SK-N-SH (cell line): Measurements from ENCODE around the gene NPHP1. TPM values are rescaled to one million over a fixed set of nuclear protein-coding genes. Genes with fewer than 3 reads are reported as not detected.

Experiments used
- CTCF ChIA-PET: fragments of 300-600, 350-600 bp; formaldehyde crosslinking; extraction: SDS; loops from one replicate; lab custom pipeline; 2021; lab: Yijun Ruan, JAX
- POLR2A ChIA-PET: fragments of 350-600 bp; sonication (Branson Sonifier 250); formaldehyde crosslinking; extraction: SDS; loops from one replicate; lab custom pipeline; 2020; ENCODE audit warnings: antibody characterized with exemption, inconsistent platforms; lab: Yijun Ruan, JAX
- DNase-seq: peaks from one replicate; pipeline ENCODE4 v3.0.0; 2012
- H2AFZ ChIP-seq: fragments of 200-600 bp; sonication (generic); 2 replicates; pipeline ENCODE4 v1.8.1; 2016; ENCODE audit warnings: antibody characterized with exemption, mild to moderate bottlenecking, low read depth
- H3F3A ChIP-seq: fragments of 200-600 bp; sonication (generic); replicated peaks from 2 replicates; pipeline ENCODE3; 2016; ENCODE audit warnings: antibody characterized with exemption, mild to moderate bottlenecking; ENCODE audit not compliant: insufficient read depth
- H3K27ac ChIP-seq, 2 experiments: fragments of 200-500 bp in 1 of 2; fragments of 200-600 bp in 1 of 2; sonication (Bioruptor generic) in 1 of 2; sonication (generic), shearing (Covaris generic) in 1 of 2; 2 replicates each; pipeline versions ENCODE4 v1.5.1 to v1.6.1; 2014 to 2016; ENCODE audit warnings: low read depth in 2 of 2, inconsistent platforms in 1 of 2, low read length in 1 of 2, mild to moderate bottlenecking in 1 of 2, mixed read lengths in 1 of 2
- H3K27me3 ChIP-seq: fragments of 200-600 bp; sonication (generic), shearing (Covaris generic); 2 replicates; pipeline ENCODE4 v1.6.1; 2016; ENCODE audit warnings: mixed run types; ENCODE audit not compliant: insufficient read depth
- H3K36me3 ChIP-seq, 2 experiments: fragments of 200-500 bp in 1 of 2; fragments of 200-600 bp in 1 of 2; sonication (Bioruptor generic) in 1 of 2; sonication (generic) in 1 of 2; replicated peaks in 1 of 2; 2 replicates each; pipeline versions ENCODE3 to v1.5.1; 2014 to 2016; ENCODE audit warnings: low read length in 1 of 2, mild to moderate bottlenecking in 1 of 2; ENCODE audit not compliant: insufficient read depth in 2 of 2, control insufficient read depth in 1 of 2
- H3K4me1 ChIP-seq, 2 experiments: fragments of 200-500 bp in 1 of 2; fragments of 200-600 bp in 1 of 2; sonication (Bioruptor generic) in 1 of 2; sonication (generic), shearing (Covaris generic) in 1 of 2; 2 replicates each; pipeline versions ENCODE4 v1.5.1 to v1.6.1; 2014 to 2016; ENCODE audit warnings: low read depth in 1 of 2, low read length in 1 of 2, mixed run types in 1 of 2; ENCODE audit not compliant: insufficient read depth in 2 of 2, control insufficient read depth in 1 of 2
- H3K4me2 ChIP-seq: fragments of 200-600 bp; sonication (generic), shearing (Covaris generic); 2 replicates; pipeline ENCODE4 v1.6.1; 2017; ENCODE audit warnings: mixed run types
- H3K4me3 ChIP-seq, 2 experiments: fragments of 200-500 bp in 1 of 2; fragments of 200-600 bp in 1 of 2; sonication (Bioruptor generic) in 1 of 2; sonication (generic), shearing (Covaris generic) in 1 of 2; 2 replicates each; pipeline versions ENCODE4 v1.5.1 to v1.8.1; 2014 to 2016; ENCODE audit warnings: low read depth in 2 of 2, inconsistent platforms in 1 of 2, low read length in 1 of 2, mild to moderate bottlenecking in 1 of 2, mixed read lengths in 1 of 2, moderate library complexity in 1 of 2
- H3K79me2 ChIP-seq: fragments of 200-600 bp; sonication (generic); 2 replicates; pipeline ENCODE4 v1.8.1; 2017; ENCODE audit warnings: mild to moderate bottlenecking; ENCODE audit not compliant: insufficient read depth
- H3K9ac ChIP-seq: fragments of 200-600 bp; sonication (generic); 2 replicates; pipeline ENCODE4 v1.6.1; 2017; ENCODE audit warnings: mixed run types
- H3K9me2 ChIP-seq: fragments of 200-600 bp; sonication (generic); 2 replicates; pipeline ENCODE4 v1.6.1; 2017; ENCODE audit warnings: mixed run types
- H3K9me3 ChIP-seq: fragments of 200-600 bp; sonication (generic); 2 replicates; pipeline ENCODE4 v1.6.1; 2017; ENCODE audit warnings: mixed run types, mild to moderate bottlenecking, moderate library complexity
- H4K20me1 ChIP-seq: fragments of 200-600 bp; sonication (generic); 2 replicates; pipeline ENCODE4 v1.6.1; 2017; ENCODE audit warnings: mild to moderate bottlenecking, mixed run types; ENCODE audit not compliant: insufficient read depth
- ELF1 ChIP-seq: IDR thresholded peaks from 2 replicates; pipeline ENCODE4 v1.4.0; 2012
- EP300 ChIP-seq, 2 experiments: IDR thresholded peaks; 2 replicates each; pipeline versions ENCODE4 v1.4.0 to v1.6.1; 2012; ENCODE audit warnings: borderline replicate concordance in 1 of 2, low read depth in 1 of 2, low read length in 1 of 2
- FOSL2 ChIP-seq: IDR thresholded peaks from 2 replicates; pipeline ENCODE4 v1.4.0; 2012; ENCODE audit warnings: low read depth, mild to moderate bottlenecking, moderate library complexity, borderline replicate concordance
- FOXJ3 ChIP-seq: sonication (generic); formaldehyde crosslinking; IDR thresholded peaks from 2 replicates; pipeline ENCODE4 v1.5.1; 2020; ENCODE audit warnings: mild to moderate bottlenecking, missing genetic modification reagents
- GABPA ChIP-seq: IDR thresholded peaks from 2 replicates; pipeline ENCODE4 v1.4.0; 2012; ENCODE audit warnings: low read depth, mild to moderate bottlenecking
- GATA2 ChIP-seq: sonication (generic); formaldehyde crosslinking; IDR thresholded peaks from 2 replicates; pipeline ENCODE4 v1.5.0; 2020; ENCODE audit warnings: mild to moderate bottlenecking, missing genetic modification reagents
- IRF3 ChIP-seq: fragments of 150-350 bp; IDR thresholded peaks from 2 replicates; pipeline ENCODE4 v1.6.1; 2016; ENCODE audit warnings: mild to moderate bottlenecking, low read depth, low read length
- MAX ChIP-seq: IDR thresholded peaks from 2 replicates; pipeline ENCODE4 v1.4.0; 2012; ENCODE audit warnings: low read depth
- NFIC ChIP-seq: IDR thresholded peaks from 2 replicates; pipeline ENCODE4 v1.4.0; 2012; ENCODE audit warnings: borderline replicate concordance
- POLR2AphosphoS5 ChIP-seq: IDR thresholded peaks from 2 replicates; pipeline ENCODE4 v1.6.1; 2012; ENCODE audit warnings: low read depth, low read length
- REST ChIP-seq: IDR thresholded peaks from 2 replicates; pipeline ENCODE4 v1.6.1; 2012; ENCODE audit warnings: mild to moderate bottlenecking, low read depth, low read length, moderate library complexity
- RFX5 ChIP-seq: IDR thresholded peaks from 2 replicates; pipeline ENCODE4 v1.6.1; 2012; ENCODE audit warnings: mild to moderate bottlenecking, improper control_type of control experiment, low read length
- RXRA ChIP-seq: IDR thresholded peaks from 2 replicates; pipeline ENCODE4 v1.4.0; 2012; ENCODE audit warnings: low read depth, mild to moderate bottlenecking, borderline replicate concordance
- SIN3A ChIP-seq: IDR thresholded peaks from 2 replicates; pipeline ENCODE4 v1.6.1; 2012; ENCODE audit warnings: low read depth, mild to moderate bottlenecking, low read length, moderate library complexity, borderline replicate concordance
- TAF1 ChIP-seq: IDR thresholded peaks from 2 replicates; pipeline ENCODE4 v1.6.1; 2012; ENCODE audit warnings: low read depth, mild to moderate bottlenecking, low read length, moderate library complexity, borderline replicate concordance
- TCF12 ChIP-seq: IDR thresholded peaks from 2 replicates; pipeline ENCODE4 v1.4.0; 2012
- USF1 ChIP-seq: IDR thresholded peaks from 2 replicates; pipeline ENCODE4 v1.4.0; 2012; ENCODE audit warnings: low read depth, borderline replicate concordance
- USF2 ChIP-seq: fragments of 150-350 bp; IDR thresholded peaks from 2 replicates; pipeline ENCODE4 v1.6.1; 2017; ENCODE audit warnings: antibody characterized with exemption, low read length, low read depth, borderline replicate concordance
- YY1 ChIP-seq: IDR thresholded peaks from 2 replicates; pipeline ENCODE4 v1.4.0; 2012; ENCODE audit warnings: low read depth, mild to moderate bottlenecking
- WGBS: methylation state at CpG from one replicate; pipeline ENCODE4 v1.1.6; 2017; ENCODE audit warnings: low lambda C conversion rate; 5-methylcytosine and 5-hydroxymethylcytosine counted together
- polyA plus RNA-seq, 3 experiments: library from polyadenylated mRNA; depleted of rRNA; stranded (reverse); fragments of >200 nt; gene quantifications; 2 replicates each; pipeline ENCODE4 v1.2.3, GENCODE V29; 2012

NPHP1 gene
- polyA plus RNA-seq, 1 of the 3 experiments (the other 2 are of a cell fraction), result 5.0 TPM

- Histone ChIP-seq H3K27me3 (no peaks in the 10 kb centered on the region), H3K9ac (no peak overlapping the region), H3F3A (peaks cover 31% of the 10 kb centered on the region), H3K4me2 (no peak overlapping the region), H3K27ac (no peak overlapping the region), H2AFZ (no peak overlapping the region), H3K4me3 (no peak overlapping the region), H3K9me2 (no peaks in the 10 kb centered on the region), H3K9me3 (no peaks in the 10 kb centered on the region), H3K36me3 (peaks cover 0 to 10% of the 10 kb centered on the region in 2 experiments), H3K79me2 (no peaks in the 10 kb centered on the region), H3K4me1 (peaks cover 0 to 8% of the 10 kb centered on the region in 2 experiments; a peak in 2 of 4 replicates), H4K20me1 (no peaks in the 10 kb centered on the region)
- no peak for TF ChIP-seq GATA2 (CRISPR knock-in tag)
- TF ChIP-seq EP300 (IDR thresholded peaks at IDR 0.05; ENCODE audit: borderline replicate concordance in 1 of 2, low read depth in 1 of 2, low read length in 1 of 2), result no peak
- TF ChIP-seq YY1, result no peak
- TF ChIP-seq SIN3A, result no peak
- TF ChIP-seq FOSL2, result no peak
- no peak for TF ChIP-seq USF1
- no peak for TF ChIP-seq RFX5
- TF ChIP-seq POLR2AphosphoS5, result no peak
- no peak for TF ChIP-seq TCF12
- TF ChIP-seq REST, result no peak
- no peak for TF ChIP-seq TAF1
- no peak for DNase-seq
- ChIA-PET POLR2A (no interaction called here), CTCF (interaction anchor here (0.7 to 1.0 kb wide), 2 partner anchors 10 to 1511 kb away, joined by 3 to 4 read pairs; no protein-coding TSS in a partner anchor)
- WGBS, result 97% methylated on average over 2 of the region's 2 CpGs
Observed at GRCh38 chr2:110146945-110147332, 57.9 kb downstream of the NPHP1 start.

GRCh38 chr2:110146183-110146944 is 58.4 kb downstream of the NPHP1 start:
- TF ChIP-seq RXRA (no peak), FOXJ3 (CRISPR knock-in tag) (no peak), NFIC (no peak), USF2 (no peak), ELF1 (no peak), GABPA (no peak), MAX (no peak), IRF3 (no peak)
- H3F3A ChIP-seq, result peaks cover 26% of the 10 kb centered on the region

More at GRCh38 chr2:110146183-110146944, 58.4 kb downstream of the NPHP1 start:
- Histone ChIP-seq H3K4me2 (no peak overlapping the region), H3K9ac (no peak overlapping the region), H3K9me3 (no peaks in the 10 kb centered on the region), H2AFZ (no peak overlapping the region), H3K27me3 (no peaks in the 10 kb centered on the region), H3K79me2 (no peaks in the 10 kb centered on the region), H3K9me2 (no peaks in the 10 kb centered on the region), H4K20me1 (no peaks in the 10 kb centered on the region), H3K4me3 (no peak overlapping the region), H3K36me3 (peaks cover 0 to 10% of the 10 kb centered on the region in 2 experiments), H3K4me1 (peaks cover 0 to 8% of the 10 kb centered on the region in 2 experiments; a peak in 2 of 4 replicates), H3K27ac (no peak overlapping the region)
- ChIA-PET CTCF (interaction anchor here (0.7 to 1.0 kb wide), 2 partner anchors 10 to 1510 kb away, joined by 3 to 4 read pairs; no protein-coding TSS in a partner anchor), POLR2A (no interaction called here)
- 81% methylated on average over 2 of the region's 2 CpGs for WGBS
- DNase-seq, result no peak
